Measurements from ENCODE around the gene ELAVL1. TPM values are rescaled to one million over a fixed set of nuclear protein-coding genes. Genes with fewer than 3 reads are reported as not detected.

ELAVL1 gene
- total RNA-seq, 1 donor from 2014 or later, result 116 TPM

DNA sequence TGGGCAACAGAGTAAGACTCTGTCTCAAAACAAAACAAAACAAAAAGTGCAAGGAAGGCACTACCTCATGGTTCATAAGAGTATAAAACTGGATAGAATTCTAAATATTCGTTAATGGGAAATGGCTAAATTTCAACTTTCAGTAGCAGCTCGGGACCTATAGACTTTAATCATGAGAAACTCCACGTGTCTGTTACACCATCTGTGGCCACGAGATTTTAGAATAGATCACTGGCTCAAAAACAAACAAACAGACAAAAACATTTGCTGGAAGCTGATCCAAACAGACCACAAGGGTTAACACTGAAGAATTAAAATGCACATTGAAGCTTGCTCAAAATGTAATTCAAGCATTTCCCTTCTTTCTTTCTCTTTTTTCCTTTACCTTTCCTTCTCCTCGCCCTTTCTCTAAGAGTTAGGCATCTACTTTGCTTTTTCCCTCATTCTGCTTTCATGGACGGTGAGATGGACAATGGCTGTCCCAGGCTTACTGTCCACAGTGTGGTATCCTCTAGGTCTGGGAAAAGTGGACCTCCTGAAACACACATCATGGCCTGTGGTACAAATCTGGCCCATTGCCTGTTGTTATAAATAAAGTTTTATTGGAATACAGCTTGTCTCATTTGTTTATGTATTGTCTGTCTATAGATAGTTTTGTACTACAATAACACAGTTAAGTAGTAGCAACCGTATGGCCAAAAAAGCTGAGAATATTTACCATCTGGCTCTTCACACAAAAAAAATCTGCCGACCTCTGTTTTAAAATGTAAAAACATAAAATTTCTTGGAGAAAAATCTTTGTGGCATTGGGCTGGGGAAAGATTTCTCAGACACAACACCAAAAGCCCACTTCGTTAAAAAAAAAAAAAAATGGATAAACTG is 10.3 kb downstream of the ELAVL1 start:
- TF ChIP-seq, protein P1, sequence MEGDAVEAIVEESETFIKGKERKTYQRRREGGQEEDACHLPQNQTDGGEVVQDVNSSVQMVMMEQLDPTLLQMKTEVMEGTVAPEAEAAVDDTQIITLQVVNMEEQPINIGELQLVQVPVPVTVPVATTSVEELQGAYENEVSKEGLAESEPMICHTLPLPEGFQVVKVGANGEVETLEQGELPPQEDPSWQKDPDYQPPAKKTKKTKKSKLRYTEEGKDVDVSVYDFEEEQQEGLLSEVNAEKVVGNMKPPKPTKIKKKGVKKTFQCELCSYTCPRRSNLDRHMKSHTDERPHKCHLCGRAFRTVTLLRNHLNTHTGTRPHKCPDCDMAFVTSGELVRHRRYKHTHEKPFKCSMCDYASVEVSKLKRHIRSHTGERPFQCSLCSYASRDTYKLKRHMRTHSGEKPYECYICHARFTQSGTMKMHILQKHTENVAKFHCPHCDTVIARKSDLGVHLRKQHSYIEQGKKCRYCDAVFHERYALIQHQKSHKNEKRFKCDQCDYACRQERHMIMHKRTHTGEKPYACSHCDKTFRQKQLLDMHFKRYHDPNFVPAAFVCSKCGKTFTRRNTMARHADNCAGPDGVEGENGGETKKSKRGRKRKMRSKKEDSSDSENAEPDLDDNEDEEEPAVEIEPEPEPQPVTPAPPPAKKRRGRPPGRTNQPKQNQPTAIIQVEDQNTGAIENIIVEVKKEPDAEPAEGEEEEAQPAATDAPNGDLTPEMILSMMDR (IDR thresholded peaks at IDR 0.05; ENCODE audit: unreplicated experiment), result no peak
- no peak for DNase-seq (ENCODE audit: low spot score in 2 of 2, unreplicated experiment in 2 of 2)
- Mint-ChIP-seq H3K9me3 (no peaks in the 10 kb centered on the region), H3K27me3 (ENCODE audit: low read depth) (no peaks in the 10 kb centered on the region), H3K27ac (no peak overlapping the region), H3K4me3 (no peak overlapping the region), H3K36me3 (peaks cover 9% of the 10 kb centered on the region), H3K4me1 (no peaks in the 10 kb centered on the region)

DNA sequence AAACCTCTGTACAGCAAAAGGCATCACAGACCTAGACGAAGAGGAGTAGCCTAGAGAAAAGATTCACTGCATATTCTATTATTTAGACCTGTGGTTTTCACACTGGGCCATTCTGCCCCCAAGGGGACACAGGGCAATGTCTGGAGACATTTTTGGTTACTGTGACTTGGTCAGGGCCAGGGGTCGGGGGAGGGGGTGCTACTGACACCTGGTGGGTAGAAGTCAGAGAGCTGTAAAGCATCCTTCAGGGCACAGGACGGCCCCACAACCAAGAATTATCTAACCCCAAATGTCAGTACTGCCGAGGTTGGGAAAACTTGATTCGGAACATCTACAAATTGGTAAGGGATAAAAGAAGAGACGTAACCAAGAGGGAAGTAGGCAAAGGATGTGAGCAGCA is 11.3 kb downstream of the ELAVL1 start:
- Mint-ChIP-seq H3K9me3 (no peaks in the 10 kb centered on the region), H3K4me1 (peaks cover 7% of the 10 kb centered on the region), H3K27ac (peak overlapping the region; percentile 41), H3K27me3 (ENCODE audit: low read depth) (no peaks in the 10 kb centered on the region), H3K4me3 (no peak overlapping the region), H3K36me3 (peaks cover 11% of the 10 kb centered on the region)
- TF ChIP-seq, protein P1 (IDR thresholded peaks at IDR 0.05; ENCODE audit: unreplicated experiment), result no peak
- no peak for DNase-seq (ENCODE audit: low spot score in 2 of 2, unreplicated experiment in 2 of 2)

DNA sequence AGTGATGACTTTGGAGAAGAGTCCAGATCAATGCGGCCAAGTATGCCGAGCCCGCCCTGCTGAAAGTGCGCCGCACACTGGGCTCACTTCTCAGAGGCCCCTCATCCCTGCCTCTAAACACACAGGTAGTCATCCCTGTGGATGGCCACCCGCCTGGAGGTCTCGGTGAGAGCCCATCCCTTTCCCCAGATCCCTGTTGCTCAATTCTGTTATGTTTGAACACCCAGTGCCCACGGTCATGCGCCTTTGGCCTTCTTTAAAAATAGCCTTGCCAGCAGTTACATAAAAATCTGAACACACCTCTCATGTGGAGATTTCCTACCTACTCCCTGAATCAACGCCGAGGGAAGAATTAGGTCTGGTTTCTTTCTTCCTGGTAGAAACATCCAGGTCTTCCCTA is 11.9 kb downstream of the ELAVL1 start:
- Mint-ChIP-seq H3K27me3 (ENCODE audit: low read depth) (no peaks in the 10 kb centered on the region), H3K27ac (peak overlapping the region; percentile 41), H3K36me3 (peaks cover 12% of the 10 kb centered on the region), H3K9me3 (no peaks in the 10 kb centered on the region), H3K4me3 (no peak overlapping the region), H3K4me1 (peaks cover 13% of the 10 kb centered on the region)
- TF ChIP-seq, protein P1 (IDR thresholded peaks at IDR 0.05; ENCODE audit: unreplicated experiment), result no peak
- DNase-seq (ENCODE audit: low spot score in 2 of 2, unreplicated experiment in 2 of 2), result no peak

DNA sequence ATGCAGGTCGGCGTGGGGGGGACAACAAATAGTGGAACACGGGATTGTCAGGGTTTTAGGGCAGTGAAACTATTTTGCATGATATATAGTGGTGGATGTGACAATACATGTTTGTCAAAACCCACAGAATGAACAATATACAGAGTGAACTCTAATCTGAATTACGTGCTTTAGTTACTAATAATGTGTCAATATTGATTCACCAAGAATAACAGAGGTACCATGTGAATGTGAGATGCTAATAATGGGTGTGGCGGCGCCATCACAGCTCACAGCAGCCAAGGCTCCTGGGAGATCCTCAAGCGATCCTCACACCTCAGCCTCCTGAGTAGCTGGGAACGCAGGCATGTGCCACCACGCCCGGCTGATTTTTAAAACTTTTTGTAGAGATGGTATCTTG is 12.9 kb downstream of the ELAVL1 start:
- TF ChIP-seq, protein P1 (IDR thresholded peaks at IDR 0.05; ENCODE audit: unreplicated experiment), result no peak
- Mint-ChIP-seq H3K27me3 (ENCODE audit: low read depth) (no peaks in the 10 kb centered on the region), H3K27ac (no peak overlapping the region), H3K9me3 (no peaks in the 10 kb centered on the region), H3K4me1 (peaks cover 21% of the 10 kb centered on the region), H3K4me3 (no peak overlapping the region), H3K36me3 (peaks cover 18% of the 10 kb centered on the region)
- no peak for DNase-seq (ENCODE audit: low spot score in 2 of 2, unreplicated experiment in 2 of 2)

DNA sequence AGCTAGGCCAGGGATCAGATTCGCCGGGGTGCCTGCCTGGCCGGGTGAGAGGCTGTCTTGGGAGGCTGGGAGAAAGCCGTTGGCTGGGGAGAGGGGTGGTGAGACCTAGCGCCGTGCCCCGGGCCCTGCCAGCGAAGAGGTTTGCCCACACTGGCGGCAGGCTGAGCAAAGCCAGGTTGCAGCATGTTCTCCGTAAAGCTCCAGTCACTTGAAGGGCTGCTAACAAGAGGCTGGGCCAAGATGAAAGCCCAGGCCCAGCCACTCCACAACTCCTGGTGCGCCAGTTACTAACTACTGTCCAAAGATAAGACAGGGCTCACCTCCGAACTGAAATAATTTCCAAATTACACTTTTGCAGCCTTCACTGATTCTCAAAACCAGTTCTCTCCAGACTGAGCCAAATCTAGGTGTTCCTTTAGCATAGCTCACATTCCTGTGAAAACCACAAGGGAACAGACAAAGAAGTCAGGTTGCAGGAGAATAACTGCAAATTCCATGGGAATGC is 16.3 kb downstream of the ELAVL1 start:
- DNase-seq (ENCODE audit: low spot score in 2 of 2, unreplicated experiment in 2 of 2), result no peak
- Mint-ChIP-seq H3K9me3 (no peaks in the 10 kb centered on the region), H3K4me3 (no peak overlapping the region), H3K27ac (peak overlapping the region; percentile 96), H3K27me3 (ENCODE audit: low read depth) (no peaks in the 10 kb centered on the region), H3K4me1 (peaks cover 21% of the 10 kb centered on the region), H3K36me3 (peaks cover 34% of the 10 kb centered on the region)
- TF ChIP-seq, protein P1 (IDR thresholded peaks at IDR 0.05; ENCODE audit: unreplicated experiment), result no peak
